ENCODE data around the gene USP12.

- no peak for TF ChIP-seq CTCF (IDR thresholded peaks at IDR 0.05; ENCODE audit: insufficient read depth, low read depth, low read length)
- TF ChIP-seq EZH2 (IDR thresholded peaks at IDR 0.05; ENCODE audit: insufficient read depth, low read length): no peak
Observed at GRCh38 chr13:27158335-27158734, 13.3 kb downstream of the USP12 start.

Measured in astrocyte (in vitro differentiated cells and primary cell).